Stimulated activated memory B cell treated with anti-CD40 and anti-IgM and Interleukin-4, amounts not matched to agents 10 μg/mL and 1 μg/mL and 100 μg/mL, for 72 hours (primary cell): Measurements from ENCODE around the gene EHD2.
"Not testable (repeated sequence)": the region's sequence is repeated elsewhere in the genome, so short reads cannot be mapped to it uniquely, and the experiment has no call there.

Source experiments
- ATAC-seq: fragments of 150-1000 bp; cut with Tn5 transposase; 2 replicates; pipeline ENCODE4 v1.10.0; 2021
- H3K27ac Mint-ChIP-seq: one replicate; pipeline ENCODE4 v1.8.0; 2022; ENCODE audit warnings: mild to moderate bottlenecking, mixed read lengths
- H3K27me3 Mint-ChIP-seq: one replicate; pipeline ENCODE4 v1.8.0; 2022; ENCODE audit warnings: mixed read lengths
- H3K36me3 Mint-ChIP-seq: one replicate; pipeline ENCODE4 v1.8.0; 2022; ENCODE audit warnings: mixed read lengths
- H3K4me1 Mint-ChIP-seq: one replicate; pipeline ENCODE4 v1.8.0; 2022; ENCODE audit warnings: mixed read lengths
- H3K4me3 Mint-ChIP-seq: one replicate; pipeline ENCODE4 v1.8.0; 2022; ENCODE audit warnings: mild to moderate bottlenecking, moderate library complexity, mixed read lengths
- H3K9me3 Mint-ChIP-seq: one replicate; pipeline ENCODE4 v1.8.0; 2022; ENCODE audit warnings: mixed read lengths

The EHD2 gene

GRCh38 chr19:47778049-47778953, 65.1 kb downstream of the EHD2 start, which contains the start of gene SELENOW:
SELENOW (plus strand) TSS chr19:47778703; CDS start chr19:47778786, 83 bp downstream.
- Mint-ChIP-seq H3K9me3 (no peaks in the 10 kb centered on the region), H3K27me3 (no peaks in the 10 kb centered on the region), H3K4me3 (peak within 1 kb of the TSS; percentile 95), H3K4me1 (peaks cover 35% of the 10 kb centered on the region), H3K27ac (peak within 1 kb of the TSS; percentile 95), H3K36me3 (peaks cover 20% of the 10 kb centered on the region)
- ATAC-seq: peak; percentile 94

- ATAC-seq: peak; percentile 3
- Mint-ChIP-seq H3K4me3 (peak overlapping the region; percentile 95), H3K4me1 (peaks cover 35% of the 10 kb centered on the region), H3K36me3 (peaks cover 25% of the 10 kb centered on the region), H3K27ac (peak overlapping the region; percentile 95), H3K27me3 (no peaks in the 10 kb centered on the region), H3K9me3 (no peaks in the 10 kb centered on the region)
Measured at GRCh38 chr19:47778954-47779351, 65.7 kb downstream of the EHD2 start.

GRCh38 chr19:47779524-47780214, 66.4 kb downstream of the EHD2 start:
- peak overlapping the region; percentile 95 for H3K27ac Mint-ChIP-seq
- H3K4me3 Mint-ChIP-seq: peak overlapping the region; percentile 95
- no peaks in the 10 kb centered on the region for H3K9me3 Mint-ChIP-seq
- peaks cover 35% of the 10 kb centered on the region for H3K4me1 Mint-ChIP-seq
- no peaks in the 10 kb centered on the region for H3K27me3 Mint-ChIP-seq
- peaks cover 32% of the 10 kb centered on the region for H3K36me3 Mint-ChIP-seq
- ATAC-seq: no peak

- no peak for ATAC-seq
- Mint-ChIP-seq H3K9me3 (no peaks in the 10 kb centered on the region), H3K4me1 (peaks cover 35% of the 10 kb centered on the region), H3K4me3 (peak overlapping the region; percentile 59), H3K27me3 (no peaks in the 10 kb centered on the region), H3K36me3 (peaks cover 35% of the 10 kb centered on the region), H3K27ac (peak overlapping the region; percentile 95)
Measured at GRCh38 chr19:47780215-47780551, 67.0 kb downstream of the EHD2 start.

GRCh38 chr19:47781590-47782262, 68.5 kb downstream of the EHD2 start:
- no peak for ATAC-seq
- Mint-ChIP-seq H3K27me3 (no peaks in the 10 kb centered on the region), H3K4me3 (no peak overlapping the region), H3K27ac (no peak overlapping the region), H3K4me1 (peaks cover 35% of the 10 kb centered on the region), H3K36me3 (peaks cover 42% of the 10 kb centered on the region), H3K9me3 (no peaks in the 10 kb centered on the region)

GRCh38 chr19:47786566-47786965, 73.3 kb downstream of the EHD2 start:
- Mint-ChIP-seq H3K9me3 (no peaks in the 10 kb centered on the region), H3K27ac (no peak overlapping the region), H3K4me3 (no peak overlapping the region), H3K36me3 (peaks cover 35% of the 10 kb centered on the region), H3K4me1 (peaks cover 7% of the 10 kb centered on the region), H3K27me3 (peaks cover 12% of the 10 kb centered on the region)
- no peak for ATAC-seq

- not testable (repeated sequence) for H3K9me3 Mint-ChIP-seq, H3K4me1 Mint-ChIP-seq, ATAC-seq, H3K27ac Mint-ChIP-seq, H3K4me3 Mint-ChIP-seq
- H3K27me3 Mint-ChIP-seq: peaks cover 12% of the 10 kb centered on the region
- H3K36me3 Mint-ChIP-seq: peaks cover 29% of the 10 kb centered on the region
Measured at GRCh38 chr19:47787307-47787706, 74.1 kb downstream of the EHD2 start.

GRCh38 chr19:47789811-47790210, 76.6 kb downstream of the EHD2 start:
- H3K27ac Mint-ChIP-seq, H3K9me3 Mint-ChIP-seq, H3K4me3 Mint-ChIP-seq, H3K4me1 Mint-ChIP-seq, ATAC-seq, H3K36me3 Mint-ChIP-seq: not testable (repeated sequence)
- peaks cover 12% of the 10 kb centered on the region for H3K27me3 Mint-ChIP-seq

- Mint-ChIP-seq H3K36me3 (peaks cover 5% of the 10 kb centered on the region), H3K27me3 (peaks cover 14% of the 10 kb centered on the region), H3K4me3 (no peak overlapping the region), H3K4me1 (peaks cover 5% of the 10 kb centered on the region), H3K27ac (no peak overlapping the region), H3K9me3 (no peaks in the 10 kb centered on the region)
- ATAC-seq: peak; percentile 66
Measured at GRCh38 chr19:47790398-47790814, 77.2 kb downstream of the EHD2 start.

GRCh38 chr19:47792616-47793015, 79.4 kb downstream of the EHD2 start:
- H3K36me3 Mint-ChIP-seq: no peaks in the 10 kb centered on the region
- no peak for ATAC-seq

More at GRCh38 chr19:47792616-47793015, 79.4 kb downstream of the EHD2 start:
- Mint-ChIP-seq H3K27ac (no peak overlapping the region), H3K4me1 (peaks cover 5% of the 10 kb centered on the region), H3K27me3 (peaks cover 27% of the 10 kb centered on the region), H3K4me3 (no peak overlapping the region), H3K9me3 (no peaks in the 10 kb centered on the region)
